Endothelial cell of umbilical vein (primary cell): Measurements from ENCODE around the gene DOCK8.

Source experiments
- CTCF ChIP-seq, 2 donors: IDR thresholded peaks; 1 replicate in 1 of 2; 2 replicates in 1 of 2; pipeline ENCODE4 v1.5.1; 2011; ENCODE audit warnings: low read length in 2 of 2, mild to moderate bottlenecking in 2 of 2, moderate library complexity in 2 of 2, control low read depth in 1 of 2, inconsistent platforms in 1 of 2, low read depth in 1 of 2; ENCODE audit not compliant: insufficient read depth in 1 of 2; ENCODE audit errors: extremely low read depth in 1 of 2
- POLR2A ChIP-seq: IDR thresholded peaks from 2 replicates; pipeline ENCODE4 v1.6.1; 2012; ENCODE audit warnings: low read depth, mild to moderate bottlenecking, control low read depth, low read length
- POLR2AphosphoS5 ChIP-seq: IDR thresholded peaks from 2 replicates; pipeline ENCODE4 v1.6.1; 2012; ENCODE audit warnings: low read depth, mild to moderate bottlenecking, control low read depth, low read length, moderate library complexity; ENCODE audit not compliant: insufficient read depth

DNA sequence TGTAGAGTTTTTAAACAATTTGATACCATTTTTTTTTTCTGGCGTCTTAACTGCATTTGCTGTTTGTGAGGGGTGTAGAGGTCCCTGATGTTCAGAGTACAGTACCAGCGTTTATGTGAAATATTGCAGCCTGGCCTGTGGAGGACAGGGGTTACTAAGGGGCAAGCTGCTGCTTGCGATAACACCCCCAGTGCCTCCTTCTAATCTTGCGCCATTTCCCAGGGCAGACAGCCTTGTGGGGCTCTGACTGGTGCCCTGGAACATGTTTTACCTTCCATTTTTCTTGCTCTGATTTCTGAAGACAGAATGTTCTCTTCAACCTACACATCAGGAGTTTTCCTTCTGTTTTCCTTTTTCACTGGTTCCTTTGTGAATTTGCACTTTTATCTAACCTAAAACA lies 142.9 kb downstream of the DOCK8 start:
- no peak for TF ChIP-seq POLR2AphosphoS5
- no peak for TF ChIP-seq POLR2A
- no peak for TF ChIP-seq CTCF (IDR thresholded peaks at IDR 0.05; ENCODE audit: extremely low read depth in 1 of 2, insufficient read depth in 1 of 2, low read depth in 1 of 2, low read length in 2 of 2)
